ENCODE measurements around the gene SCAMP2. TPM values are rescaled to one million over a fixed set of nuclear protein-coding genes. Genes with fewer than 3 reads are reported as not detected.

Gene SCAMP2
- total RNA-seq, 1 experiment from 2014 or later: 55.8 TPM

DNA sequence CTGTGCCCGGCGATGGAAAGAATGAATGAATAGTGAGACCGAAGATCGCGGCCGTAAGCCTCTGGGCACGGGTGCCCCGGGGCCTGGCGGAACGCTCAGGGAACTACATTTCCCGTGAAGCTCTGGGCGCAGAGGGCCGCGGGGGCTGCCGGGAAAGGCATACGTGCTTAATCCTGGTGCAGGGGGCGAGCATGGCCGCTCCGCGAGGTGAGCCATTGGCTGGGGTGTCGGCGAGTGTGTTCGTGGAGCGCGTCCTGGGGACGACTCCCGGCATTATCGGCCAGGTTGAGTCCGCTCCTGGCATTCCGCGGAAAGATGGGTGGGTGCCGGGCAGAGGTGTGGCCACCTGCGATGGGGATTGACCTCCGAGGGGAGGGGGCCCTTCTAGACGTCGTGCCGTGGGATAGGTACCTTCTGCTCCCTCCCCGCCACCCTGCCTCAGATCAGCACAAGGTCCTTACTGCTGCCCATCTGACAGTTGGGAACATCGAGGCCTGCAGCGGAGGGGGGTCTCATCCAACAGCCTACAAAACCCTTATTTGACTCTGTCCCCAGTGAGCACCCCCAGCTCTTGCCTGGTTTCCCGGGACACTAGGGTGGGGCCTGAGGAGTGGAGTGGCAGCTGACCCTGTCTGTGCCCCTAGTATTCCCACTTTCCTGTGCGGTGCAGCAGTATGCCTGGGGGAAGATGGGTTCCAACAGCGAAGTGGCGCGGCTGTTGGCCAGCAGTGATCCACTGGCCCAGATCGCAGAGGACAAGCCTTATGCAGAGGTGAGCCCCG lies 16.9 kb upstream of the SCAMP2 start, which contains the start of gene MPI (continued):
- TF ChIP-seq CBX3 (IDR thresholded peaks at IDR 0.05; ENCODE audit: low read depth) (0 out of 2 replicates have a peak, but pooled peaks have one; percentile 68), ZFX (IDR thresholded peaks at IDR 0.05) (peak; percentile 63; the same call in 1 of the 2 replicates), EGR1 (IDR thresholded peaks at IDR 0.05; ENCODE audit: low read depth) (no peak), TCF7L2 (IDR thresholded peaks at IDR 0.05; ENCODE audit: borderline replicate concordance, extremely low read depth, insufficient read depth, insufficient read length) (no peak)

DNA sequence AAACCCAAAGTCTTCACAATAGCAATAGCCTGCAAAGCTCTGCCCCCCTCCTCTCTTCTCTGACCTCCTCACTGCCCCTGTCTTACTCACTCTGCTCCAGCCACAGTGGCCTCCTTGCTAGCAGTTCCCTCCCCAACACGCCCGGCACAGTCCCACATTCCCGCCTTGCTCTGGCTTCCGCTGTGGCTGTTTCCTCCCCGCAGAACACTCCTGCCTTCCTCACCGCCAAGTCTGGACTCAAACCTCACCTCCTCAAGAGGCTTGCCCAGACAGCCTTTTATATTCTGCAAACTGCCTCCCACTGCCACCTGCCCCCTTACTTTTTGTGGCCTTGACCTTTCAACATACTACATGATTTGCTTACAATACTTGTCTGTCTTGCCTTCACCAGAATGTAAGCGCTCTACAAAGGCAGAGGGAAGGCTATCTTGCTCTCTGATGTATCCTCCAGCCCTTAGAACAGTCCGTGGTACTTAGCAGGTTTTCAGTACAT lies 16.3 kb upstream of the SCAMP2 start:
- H3K27ac ChIP-seq (ENCODE audit: low read depth, low read length): peak overlapping the region; percentile 73
- ATAC-seq: peak; percentile 58

More for the DNA sequence above, 16.3 kb upstream of the SCAMP2 start:
- POLR2A ChIA-PET: interaction anchor here (1.4 kb wide), 1 partner anchor 17 kb away, joined by 8 read pairs; the partner anchor contains the start of gene FAM219B
- intact Hi-C loops (cut with micrococcal nuclease): no loop called here
- Histone ChIP-seq H3K4me2 (ENCODE audit: low read length) (peak overlapping the region; percentile 86), H3K79me2 (ENCODE audit: insufficient read depth, low read length) (peaks cover 16% of the 10 kb centered on the region; the same call in 1 of the 2 replicates), H3K9ac (ENCODE audit: low read length) (peak overlapping the region; percentile 88), H3K4me1 (ENCODE audit: control insufficient read depth in 1 of 2, insufficient read depth in 2 of 2, low read length in 2 of 2) (peaks cover 17 to 52% of the 10 kb centered on the region in 2 experiments), H3K27me3 (ENCODE audit: insufficient read depth, low read length) (no peaks in the 10 kb centered on the region), H3K9me3 (ENCODE audit: control insufficient read depth in 1 of 2, insufficient read depth in 1 of 2, low read depth in 1 of 2, low read length in 2 of 2) (no peaks in the 10 kb centered on the region), H3K36me3 (ENCODE audit: control insufficient read depth in 1 of 2, insufficient read depth in 2 of 2, low read length in 2 of 2) (peaks cover 5 to 23% of the 10 kb centered on the region in 2 experiments; a peak in 2 of 4 replicates), H2AFZ (ENCODE audit: low read depth, low read length, poor library complexity, severe bottlenecking) (peak overlapping the region; percentile 87), H3K9me2 (ENCODE audit: insufficient read depth) (no peaks in the 10 kb centered on the region), H3K4me3 (replicated peaks in 1 of 2; ENCODE audit: low read depth in 1 of 2, low read length in 2 of 2) (peak overlapping the region; percentile 79 to 98), H4K20me1 (ENCODE audit: insufficient read depth) (no peaks in the 10 kb centered on the region)
- TF ChIP-seq SP1 (IDR thresholded peaks at IDR 0.05; ENCODE audit: low read depth) (peak; percentile 29; the same call in 1 of the 2 replicates), JUND (IDR thresholded peaks at IDR 0.05) (no peak), EGR1 (IDR thresholded peaks at IDR 0.05; ENCODE audit: low read depth) (no peak), ELF1 (IDR thresholded peaks at IDR 0.05; ENCODE audit: borderline replicate concordance, low read depth) (no peak), RAD21 (IDR thresholded peaks at IDR 0.05; ENCODE audit: low read depth) (no peak; the same call in 1 of the 2 replicates)
- TF ChIP-seq, protein P1, sequence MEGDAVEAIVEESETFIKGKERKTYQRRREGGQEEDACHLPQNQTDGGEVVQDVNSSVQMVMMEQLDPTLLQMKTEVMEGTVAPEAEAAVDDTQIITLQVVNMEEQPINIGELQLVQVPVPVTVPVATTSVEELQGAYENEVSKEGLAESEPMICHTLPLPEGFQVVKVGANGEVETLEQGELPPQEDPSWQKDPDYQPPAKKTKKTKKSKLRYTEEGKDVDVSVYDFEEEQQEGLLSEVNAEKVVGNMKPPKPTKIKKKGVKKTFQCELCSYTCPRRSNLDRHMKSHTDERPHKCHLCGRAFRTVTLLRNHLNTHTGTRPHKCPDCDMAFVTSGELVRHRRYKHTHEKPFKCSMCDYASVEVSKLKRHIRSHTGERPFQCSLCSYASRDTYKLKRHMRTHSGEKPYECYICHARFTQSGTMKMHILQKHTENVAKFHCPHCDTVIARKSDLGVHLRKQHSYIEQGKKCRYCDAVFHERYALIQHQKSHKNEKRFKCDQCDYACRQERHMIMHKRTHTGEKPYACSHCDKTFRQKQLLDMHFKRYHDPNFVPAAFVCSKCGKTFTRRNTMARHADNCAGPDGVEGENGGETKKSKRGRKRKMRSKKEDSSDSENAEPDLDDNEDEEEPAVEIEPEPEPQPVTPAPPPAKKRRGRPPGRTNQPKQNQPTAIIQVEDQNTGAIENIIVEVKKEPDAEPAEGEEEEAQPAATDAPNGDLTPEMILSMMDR (IDR thresholded peaks at IDR 0.05 in 2 of 3, conservative IDR thresholded peaks at IDR 0.05 in 1 of 3; ENCODE audit: borderline replicate concordance in 1 of 3, insufficient read depth in 1 of 3, low read depth in 2 of 3, low read length in 2 of 3): no peak
- CTCF ChIA-PET: interaction anchor here (2.0 kb wide), 1 partner anchor 12 kb away, joined by 17 read pairs; no protein-coding TSS in a partner anchor
- RAD21 ChIA-PET (ENCODE audit: low non-redundant PET in 1 of 2, low total read pairs in 2 of 2, uncharacterized antibody in 2 of 2, unreplicated experiment in 2 of 2): no interaction called here
- no peak for DNase-seq (ENCODE audit: low read depth, low spot score)
- BruUV-seq (replicated peaks): no TSS peak

All from HCT116 (cell line).